ENCODE data around the gene MARK3.
A peak's percentile ranks its signal among the peaks of the same experiment; 100 is the strongest.

MARK3 gene

GRCh38 chr14:103516426-103517173 is 131.4 kb downstream of the MARK3 start:
- Histone ChIP-seq H3K4me3 (no peak overlapping the region), H3K9me3 (no peaks in the 10 kb centered on the region), H3K27me3 (ENCODE audit: low read depth) (no peaks in the 10 kb centered on the region), H3K36me3 (replicated peaks) (peaks cover 29% of the 10 kb centered on the region), H3K4me1 (no peaks in the 10 kb centered on the region)
- no peak for DNase-seq (ENCODE audit: low spot score in 2 of 2)
- in situ Hi-C loops (cut with MboI; ENCODE audit: low sequenced_read_pairs) = no loop called here

- Histone ChIP-seq H3K36me3 (replicated peaks) (peaks cover 29% of the 10 kb centered on the region), H3K9me3 (no peaks in the 10 kb centered on the region), H3K27me3 (ENCODE audit: low read depth) (no peaks in the 10 kb centered on the region), H3K4me1 (no peaks in the 10 kb centered on the region), H3K4me3 (no peak overlapping the region)
- in situ Hi-C loops (cut with MboI; ENCODE audit: low sequenced_read_pairs) = no loop called here
- DNase-seq (ENCODE audit: low spot score in 2 of 2) = no peak
Measured at GRCh38 chr14:103517174-103517566, 132.0 kb downstream of the MARK3 start.

GRCh38 chr14:103517721-103518421 is 132.7 kb downstream of the MARK3 start:
- Histone ChIP-seq H3K4me3 (no peak overlapping the region), H3K27me3 (ENCODE audit: low read depth) (no peaks in the 10 kb centered on the region), H3K9me3 (no peaks in the 10 kb centered on the region), H3K36me3 (replicated peaks) (peaks cover 29% of the 10 kb centered on the region), H3K4me1 (peaks cover 2% of the 10 kb centered on the region; the same call in 1 of the 2 replicates)
- no peak for DNase-seq (ENCODE audit: low spot score in 2 of 2)
- in situ Hi-C loops (cut with MboI; ENCODE audit: low sequenced_read_pairs) = no loop called here

DNA sequence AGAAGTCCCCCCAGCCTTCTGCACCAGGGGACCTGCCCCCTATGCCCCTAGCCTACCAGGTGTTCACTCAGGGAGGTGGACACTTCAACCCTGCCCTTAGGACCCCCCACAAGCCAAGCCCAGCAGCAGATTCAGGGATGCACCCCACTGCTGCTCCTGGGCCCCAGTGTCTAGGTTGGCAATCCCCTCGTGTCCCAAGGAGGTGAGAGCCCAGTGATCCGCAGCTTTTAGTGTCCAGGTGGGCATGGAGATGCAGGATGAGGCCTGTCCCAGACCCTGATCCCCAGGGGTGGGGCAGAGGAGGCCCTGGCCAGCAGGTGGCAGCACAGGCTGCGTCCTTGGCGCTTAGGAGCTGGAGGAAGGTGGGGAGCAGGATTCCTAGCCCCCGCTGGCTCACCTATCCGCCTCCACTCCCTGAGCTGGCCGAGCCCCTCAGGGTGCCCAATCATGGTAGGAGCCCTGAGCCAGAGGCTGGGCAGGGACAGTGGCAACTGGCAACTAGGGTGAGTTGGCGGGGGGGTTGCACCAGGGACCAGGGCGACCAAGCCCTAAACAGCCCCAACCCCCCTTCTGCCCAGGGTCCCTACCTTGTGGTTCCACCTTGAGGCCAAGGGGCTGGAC is 133.3 kb downstream of the MARK3 start:
- Histone ChIP-seq H3K9me3 (no peaks in the 10 kb centered on the region), H3K4me3 (no peak overlapping the region), H3K36me3 (replicated peaks) (peaks cover 29% of the 10 kb centered on the region), H3K4me1 (peaks cover 3% of the 10 kb centered on the region; the same call in 1 of the 2 replicates), H3K27me3 (ENCODE audit: low read depth) (no peaks in the 10 kb centered on the region)
- DNase-seq (ENCODE audit: low spot score in 2 of 2) = peak in 1 of 2 experiments; percentile 85
- in situ Hi-C loops (cut with MboI; ENCODE audit: low sequenced_read_pairs) = no loop called here

DNA sequence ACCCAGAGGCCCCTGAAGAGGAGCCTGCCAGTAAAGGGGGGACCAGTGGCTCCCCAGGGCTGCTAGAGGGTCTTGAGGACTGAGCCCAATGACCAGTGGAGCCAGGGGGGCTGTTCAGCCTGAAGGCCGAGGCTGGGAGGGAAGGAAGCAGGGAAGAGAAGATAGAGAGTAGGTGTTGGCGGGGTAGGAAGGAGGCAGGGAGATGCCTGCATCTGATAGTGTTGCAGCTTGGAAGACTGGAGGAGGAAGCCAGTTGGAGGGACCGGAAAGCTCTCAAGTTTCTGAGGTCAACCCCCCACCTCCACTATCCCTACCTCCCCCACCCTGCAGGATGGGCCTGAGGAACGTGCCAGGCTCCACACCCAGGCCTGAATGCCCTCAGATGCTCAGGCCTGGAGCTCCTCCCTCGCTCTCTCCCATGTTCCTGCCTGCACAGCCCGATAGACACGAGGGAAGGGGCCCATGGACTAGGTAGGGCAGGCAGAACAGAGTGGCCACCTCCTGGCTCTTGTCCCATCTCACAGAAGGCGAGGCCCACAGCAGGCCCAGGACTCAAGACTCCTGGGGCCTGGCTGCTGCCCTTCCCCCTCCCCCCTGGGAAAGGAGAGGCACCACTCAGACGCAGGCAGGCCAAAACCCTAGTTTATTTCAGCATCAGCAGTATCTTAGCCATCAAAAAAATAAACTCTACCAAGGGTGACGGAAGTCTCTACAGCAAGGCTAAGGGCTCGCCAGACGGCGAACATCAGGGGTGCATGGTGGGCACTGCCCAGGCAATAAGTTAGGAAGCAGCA is 134.0 kb downstream of the MARK3 start:
- H3K4me3 ChIP-seq = no peak overlapping the region
- no peaks in the 10 kb centered on the region for H3K27me3 ChIP-seq (ENCODE audit: low read depth)
- DNase-seq (ENCODE audit: low spot score in 2 of 2) = no peak
- H3K4me1 ChIP-seq = peaks cover 3% of the 10 kb centered on the region; the same call in 1 of the 2 replicates
- H3K9me3 ChIP-seq = no peaks in the 10 kb centered on the region
- in situ Hi-C loops (cut with MboI; ENCODE audit: low sequenced_read_pairs) = no loop called here
- H3K36me3 ChIP-seq (replicated peaks) = peaks cover 29% of the 10 kb centered on the region

DNA sequence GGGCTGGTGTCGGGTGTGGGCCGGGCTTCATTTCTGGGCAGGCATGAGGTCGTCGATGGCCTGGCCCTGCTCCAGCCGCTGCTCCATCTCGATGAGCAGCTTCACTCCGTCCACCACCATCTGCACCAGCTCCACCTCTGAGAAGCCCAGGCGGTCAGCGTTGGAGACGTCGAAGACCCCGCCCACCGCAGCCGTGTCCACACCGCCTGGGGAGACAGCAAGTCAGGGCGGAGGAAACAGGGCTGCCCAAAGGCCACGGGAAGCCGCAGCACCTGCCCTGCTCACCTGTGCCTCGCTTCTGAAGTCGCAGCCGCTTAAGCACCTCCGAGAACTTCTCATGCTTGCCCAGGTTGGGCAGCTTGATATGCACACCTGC is 134.6 kb downstream of the MARK3 start:
- Histone ChIP-seq H3K27me3 (ENCODE audit: low read depth) (no peaks in the 10 kb centered on the region), H3K36me3 (replicated peaks) (peaks cover 29% of the 10 kb centered on the region), H3K4me1 (peaks cover 3% of the 10 kb centered on the region; the same call in 1 of the 2 replicates), H3K9me3 (no peaks in the 10 kb centered on the region), H3K4me3 (no peak overlapping the region)
- in situ Hi-C loops (cut with MboI; ENCODE audit: low sequenced_read_pairs) = no loop called here
- DNase-seq (ENCODE audit: low spot score in 2 of 2) = no peak

GRCh38 chr14:103520269-103520656 is 135.0 kb downstream of the MARK3 start:
- Histone ChIP-seq H3K4me1 (peaks cover 3% of the 10 kb centered on the region; the same call in 1 of the 2 replicates), H3K4me3 (peak overlapping the region; percentile 75), H3K9me3 (no peaks in the 10 kb centered on the region), H3K27me3 (ENCODE audit: low read depth) (no peaks in the 10 kb centered on the region), H3K36me3 (replicated peaks) (peaks cover 29% of the 10 kb centered on the region)
- in situ Hi-C loops (cut with MboI; ENCODE audit: low sequenced_read_pairs) = no loop called here
- DNase-seq (ENCODE audit: low spot score in 2 of 2) = no peak

DNA sequence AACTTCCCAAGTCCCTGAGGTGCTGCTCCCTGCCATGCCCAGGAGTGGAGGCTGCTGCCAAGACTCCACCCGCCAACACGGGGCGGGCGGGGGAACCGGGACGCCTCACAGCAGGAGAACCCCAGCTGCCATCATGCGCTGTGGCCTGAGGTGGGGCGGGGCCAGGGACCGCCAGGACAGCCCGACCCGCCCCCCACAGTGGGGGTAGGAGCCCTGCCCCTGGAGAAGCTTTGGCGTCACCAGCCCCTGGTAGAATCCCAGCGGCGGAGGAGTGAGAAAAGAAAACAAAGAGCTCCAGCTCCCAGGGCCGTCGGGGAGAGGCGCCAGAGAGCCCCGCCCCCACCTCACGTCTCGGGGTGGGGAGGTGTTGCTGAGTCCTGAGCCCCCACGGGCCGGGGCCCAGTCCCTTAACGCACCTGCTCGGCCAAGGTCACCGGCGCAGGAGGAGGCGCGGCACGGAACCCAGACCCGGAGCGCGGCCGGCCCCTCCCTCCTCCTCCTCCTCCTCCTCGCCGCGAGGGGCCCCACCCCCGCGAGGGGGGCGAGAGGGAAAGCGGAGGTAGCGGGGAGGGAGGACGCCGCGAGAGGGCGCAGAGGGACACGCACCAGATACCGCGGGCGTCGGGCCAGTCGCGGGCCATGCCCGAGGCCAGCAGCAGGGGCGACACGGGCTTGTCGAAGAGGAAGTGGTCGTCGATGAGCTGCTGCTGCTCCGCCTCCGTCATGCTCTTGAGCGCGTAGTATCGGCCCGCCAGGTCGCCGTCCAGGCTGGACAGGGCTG is 135.6 kb downstream of the MARK3 start:
- Histone ChIP-seq H3K27me3 (ENCODE audit: low read depth) (no peaks in the 10 kb centered on the region), H3K36me3 (replicated peaks) (peaks cover 29% of the 10 kb centered on the region), H3K4me3 (peak overlapping the region; percentile 75), H3K9me3 (no peaks in the 10 kb centered on the region), H3K4me1 (peaks cover 3% of the 10 kb centered on the region; the same call in 1 of the 2 replicates)
- in situ Hi-C loops (cut with MboI; ENCODE audit: low sequenced_read_pairs) = no loop called here
- peak; percentile 65 to 91 for DNase-seq (ENCODE audit: low spot score in 2 of 2)

GRCh38 chr14:103521438-103521950 is 136.3 kb downstream of the MARK3 start:
- H3K36me3 ChIP-seq (replicated peaks) = peaks cover 29% of the 10 kb centered on the region
- DNase-seq (ENCODE audit: low spot score in 2 of 2) = no peak
- peaks cover 3% of the 10 kb centered on the region; the same call in 1 of the 2 replicates for H3K4me1 ChIP-seq
- in situ Hi-C loops (cut with MboI; ENCODE audit: low sequenced_read_pairs) = no loop called here
- no peaks in the 10 kb centered on the region for H3K9me3 ChIP-seq
- H3K4me3 ChIP-seq = peak overlapping the region; percentile 75
- no peaks in the 10 kb centered on the region for H3K27me3 ChIP-seq (ENCODE audit: low read depth)

- in situ Hi-C loops (cut with MboI; ENCODE audit: low sequenced_read_pairs) = no loop called here
- Histone ChIP-seq H3K27me3 (ENCODE audit: low read depth) (no peaks in the 10 kb centered on the region), H3K4me1 (peaks cover 3% of the 10 kb centered on the region; the same call in 1 of the 2 replicates)
Measured at GRCh38 chr14:103521951-103522563, 136.8 kb downstream of the MARK3 start.

DNA sequence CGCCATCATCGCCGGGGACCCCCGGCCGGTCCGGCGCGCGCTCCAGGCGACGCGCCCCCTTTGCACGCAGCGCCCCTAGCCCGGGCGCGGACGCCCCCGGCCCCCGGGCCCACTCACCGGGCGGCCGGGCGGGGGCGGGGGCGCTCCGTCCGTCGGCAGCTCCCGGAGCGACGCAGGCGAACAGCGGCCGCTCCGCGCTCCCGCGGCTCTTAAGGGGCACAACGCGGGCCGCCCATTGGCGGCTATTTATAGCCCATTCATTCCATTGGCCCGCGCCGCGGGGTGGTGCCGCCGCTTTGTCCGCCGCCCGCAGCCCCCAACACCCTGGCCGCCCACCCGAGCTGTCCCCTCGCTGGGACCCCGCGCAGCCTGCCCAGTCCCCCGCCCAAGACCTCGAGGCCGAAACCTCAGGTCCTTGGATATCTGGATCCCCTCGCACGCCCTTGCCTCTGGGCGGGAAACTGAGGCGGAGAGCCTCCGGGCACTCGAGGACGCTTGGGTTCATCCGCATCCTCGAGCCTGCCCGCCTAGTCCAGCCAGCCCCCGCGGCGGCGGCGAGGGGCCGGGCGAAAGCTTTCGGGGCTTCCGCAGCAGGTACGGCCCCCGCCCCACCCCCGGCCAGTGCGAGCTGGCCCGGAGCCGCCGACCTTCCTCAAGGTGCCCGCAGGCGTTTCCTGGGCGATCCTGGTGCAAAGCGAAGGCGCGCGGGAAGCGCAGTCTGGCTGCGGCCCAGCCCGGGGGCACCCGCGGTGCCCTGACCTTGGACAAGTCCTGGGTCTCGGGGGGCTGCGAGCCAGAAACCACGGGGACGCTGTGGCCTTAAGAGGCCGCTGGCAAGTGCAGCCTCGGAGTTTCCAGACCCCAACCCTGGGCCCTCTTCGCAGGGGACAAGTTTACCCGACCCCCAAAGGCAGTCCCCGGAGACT is 137.7 kb downstream of the MARK3 start, which contains the start of gene CKB:
Gene CKB (minus strand): TSS at position 182 of the 926 bp plus-strand sequence. CDS start 337 bp downstream, outside the sequence.
- H3K4me3 ChIP-seq = peak within 1 kb of the TSS; percentile 75
- in situ Hi-C loops (cut with MboI; ENCODE audit: low sequenced_read_pairs) = no loop called here
- H3K27me3 ChIP-seq (ENCODE audit: low read depth) = no peaks in the 10 kb centered on the region
- H3K4me1 ChIP-seq = peaks cover 4% of the 10 kb centered on the region; the same call in 1 of the 2 replicates
- no peaks in the 10 kb centered on the region for H3K9me3 ChIP-seq
- DNase-seq (ENCODE audit: low spot score in 2 of 2) = peak; percentile 56 to 85
- H3K36me3 ChIP-seq (replicated peaks) = peaks cover 29% of the 10 kb centered on the region

More at GRCh38 chr14:103521951-103522563, 136.8 kb downstream of the MARK3 start:
- peaks cover 29% of the 10 kb centered on the region for H3K36me3 ChIP-seq (replicated peaks)
- peak overlapping the region; percentile 75 for H3K4me3 ChIP-seq
- DNase-seq (ENCODE audit: low spot score in 2 of 2) = peak in 1 of 2 experiments; percentile 67
- H3K9me3 ChIP-seq = no peaks in the 10 kb centered on the region

All from HAP-1 (cell line).